Prostate gland (tissue), 2 donors: ENCODE data around the gene SYNPR. TPM values are rescaled to one million over a fixed set of nuclear protein-coding genes. Genes with fewer than 3 reads are reported as not detected.

ENCODE experiments used
- DNase-seq: peaks from one replicate; pipeline ENCODE4 v3.0.0-alpha.2; 2019; ENCODE audit warnings: low spot score
- H3K27ac ChIP-seq, 2 donors: fragments of 200-600 bp; sonication (generic); 2 replicates each; pipeline ENCODE4 v1.5.1; 2017 to 2019
- H3K27me3 ChIP-seq: fragments of 200-600 bp; sonication (generic); replicated peaks from 2 replicates; pipeline ENCODE4 v1.5.1; 2019; ENCODE audit not compliant: insufficient read depth
- H3K36me3 ChIP-seq, 2 donors: fragments of 200-600 bp; sonication (generic); 1 replicate in 1 of 2; 2 replicates in 1 of 2; pipeline versions ENCODE4 v1.5.1 to v1.8.1; 2017 to 2019
- H3K4me1 ChIP-seq: fragments of 200-600 bp; sonication (generic); replicated peaks from 2 replicates; pipeline ENCODE4 v1.5.1; 2019
- H3K4me3 ChIP-seq, 2 donors: fragments of 200-600 bp; sonication (generic); 2 replicates each; pipeline ENCODE4 v1.5.1; 2017 to 2019
- H3K9me3 ChIP-seq: fragments of 200-600 bp; sonication (generic); 2 replicates; pipeline ENCODE4 v1.5.1; 2017
- POLR2A ChIP-seq: fragments of 450-650 bp; IDR thresholded peaks from one replicate; pipeline ENCODE4 v1.6.1; 2016; ENCODE audit warnings: antibody characterized with exemption, mild to moderate bottlenecking
- POLR2AphosphoS5 ChIP-seq: sonication (generic); formaldehyde crosslinking; IDR thresholded peaks from one replicate; pipeline ENCODE4 v1.6.1; 2017; ENCODE audit warnings: antibody characterized with exemption
- WGBS: methylation state at CpG from one replicate; pipeline ENCODE4 v1.1.5; 2018; 5-methylcytosine and 5-hydroxymethylcytosine counted together
- intact Hi-C: fragments of 100-400 bp; cut with DNase I; formaldehyde crosslinking; loops from one replicate; pipeline ENCODE4 v1.14.2; 2022
- total RNA-seq, 2 donors: library from RNA; depleted of rRNA; stranded (reverse); fragments of >200 nt; gene quantifications; one replicate each; pipeline ENCODE4 v1.1.0, GENCODE V29; 2016
- TF ChIP-seq, protein P1 (sequence below), 4 experiments: fragments of 200-600 bp in 2 of 4; fragments of 450-650 bp in 2 of 4; sonication (generic) in 2 of 4; IDR thresholded peaks; 1 replicate in 3 of 4; 2 replicates in 1 of 4; pipeline ENCODE4 v1.5.1; 2016 to 2019; ENCODE audit warnings: antibody characterized with exemption in 4 of 4, mild to moderate bottlenecking in 2 of 4, moderate library complexity in 2 of 4

The SYNPR gene
- total RNA-seq, 2 donors from 2014 or later = not detected

DNA sequence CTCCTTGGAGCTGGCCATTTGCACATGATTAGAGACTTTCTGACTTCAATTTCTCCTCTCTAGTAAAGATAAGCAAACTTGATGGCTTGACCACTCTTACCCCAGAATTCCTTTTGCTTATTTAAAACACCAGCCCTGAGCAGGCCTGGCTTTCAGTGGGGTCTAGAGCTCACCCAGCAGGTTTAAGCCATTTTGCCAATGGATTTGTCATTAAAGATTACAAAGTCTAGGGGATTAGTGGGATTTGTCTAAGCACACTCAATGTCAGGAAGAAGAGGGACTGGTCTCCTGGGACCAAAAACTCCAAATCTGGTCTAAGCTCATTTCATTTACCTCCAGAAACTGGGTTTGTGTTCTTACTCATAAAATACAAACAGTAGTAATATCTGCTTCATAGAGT lies 317.1 kb downstream of the SYNPR start:
- no peak overlapping the region for H3K4me3 ChIP-seq
- TF ChIP-seq POLR2AphosphoS5 (no peak), POLR2A (no peak)
- TF ChIP-seq, protein P1, sequence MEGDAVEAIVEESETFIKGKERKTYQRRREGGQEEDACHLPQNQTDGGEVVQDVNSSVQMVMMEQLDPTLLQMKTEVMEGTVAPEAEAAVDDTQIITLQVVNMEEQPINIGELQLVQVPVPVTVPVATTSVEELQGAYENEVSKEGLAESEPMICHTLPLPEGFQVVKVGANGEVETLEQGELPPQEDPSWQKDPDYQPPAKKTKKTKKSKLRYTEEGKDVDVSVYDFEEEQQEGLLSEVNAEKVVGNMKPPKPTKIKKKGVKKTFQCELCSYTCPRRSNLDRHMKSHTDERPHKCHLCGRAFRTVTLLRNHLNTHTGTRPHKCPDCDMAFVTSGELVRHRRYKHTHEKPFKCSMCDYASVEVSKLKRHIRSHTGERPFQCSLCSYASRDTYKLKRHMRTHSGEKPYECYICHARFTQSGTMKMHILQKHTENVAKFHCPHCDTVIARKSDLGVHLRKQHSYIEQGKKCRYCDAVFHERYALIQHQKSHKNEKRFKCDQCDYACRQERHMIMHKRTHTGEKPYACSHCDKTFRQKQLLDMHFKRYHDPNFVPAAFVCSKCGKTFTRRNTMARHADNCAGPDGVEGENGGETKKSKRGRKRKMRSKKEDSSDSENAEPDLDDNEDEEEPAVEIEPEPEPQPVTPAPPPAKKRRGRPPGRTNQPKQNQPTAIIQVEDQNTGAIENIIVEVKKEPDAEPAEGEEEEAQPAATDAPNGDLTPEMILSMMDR (IDR thresholded peaks at IDR 0.05) = no peak
- H3K27ac ChIP-seq = no peak overlapping the region
- H3K27me3 ChIP-seq = no peaks in the 10 kb centered on the region
- H3K9me3 ChIP-seq = no peaks in the 10 kb centered on the region
- no peaks in the 10 kb centered on the region for H3K36me3 ChIP-seq
- intact Hi-C loops = no loop called here
- no peaks in the 10 kb centered on the region for H3K4me1 ChIP-seq
- no peak for DNase-seq

DNA sequence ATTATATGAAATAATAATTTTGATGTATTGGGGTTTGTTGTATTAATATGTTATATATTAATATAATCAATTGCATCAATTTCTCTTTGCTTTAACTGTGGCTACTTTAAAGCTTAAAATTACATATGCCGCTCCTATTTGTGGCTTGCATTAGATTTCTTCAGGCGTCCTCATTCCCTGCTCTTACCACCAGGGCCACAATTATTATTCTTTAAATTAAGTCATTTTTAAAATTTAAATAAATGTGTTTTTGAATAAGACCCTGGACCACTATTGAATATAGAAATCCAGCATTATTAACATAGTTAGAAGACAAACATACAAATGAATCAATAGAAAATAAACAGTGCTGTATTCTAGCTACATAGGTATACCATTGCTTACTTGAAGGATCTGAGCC lies 318.9 kb downstream of the SYNPR start:
- Histone ChIP-seq H3K27me3 (no peaks in the 10 kb centered on the region), H3K9me3 (no peaks in the 10 kb centered on the region), H3K4me1 (no peaks in the 10 kb centered on the region), H3K27ac (no peak overlapping the region), H3K4me3 (no peak overlapping the region), H3K36me3 (no peaks in the 10 kb centered on the region)
- DNase-seq = no peak
- intact Hi-C loops = no loop called here
- 94% methylated on average over 2 of the region's 2 CpGs for WGBS
- TF ChIP-seq, protein P1 (IDR thresholded peaks at IDR 0.05) = no peak
- TF ChIP-seq POLR2AphosphoS5 = no peak
- TF ChIP-seq POLR2A = no peak

DNA sequence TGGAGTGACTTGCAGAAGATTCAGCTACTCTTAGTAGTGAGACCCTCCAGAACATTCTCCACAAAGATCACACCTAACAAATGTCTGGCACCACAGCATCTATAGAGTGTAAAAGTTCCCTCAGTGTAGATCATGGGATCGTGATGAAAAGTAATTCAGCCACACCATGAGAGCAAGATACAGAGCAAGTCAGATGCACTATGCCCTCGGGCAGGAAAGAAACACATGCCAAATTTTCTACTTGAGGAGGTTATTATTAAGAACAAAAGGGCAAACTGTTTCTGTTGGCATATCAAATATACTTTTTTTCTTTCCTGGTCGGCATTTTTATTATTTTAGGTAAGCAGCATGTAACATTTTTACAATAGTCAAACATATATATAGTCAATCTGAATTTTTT lies 329.6 kb downstream of the SYNPR start:
- intact Hi-C loops = no loop called here
- no peaks in the 10 kb centered on the region for H3K27me3 ChIP-seq
- DNase-seq = no peak
- TF ChIP-seq POLR2AphosphoS5 (no peak), POLR2A (no peak)
- no peaks in the 10 kb centered on the region for H3K4me1 ChIP-seq
- H3K36me3 ChIP-seq = no peaks in the 10 kb centered on the region
- H3K27ac ChIP-seq = no peak overlapping the region
- 40% methylated on average over 3 of the region's 3 CpGs for WGBS
- H3K9me3 ChIP-seq = no peaks in the 10 kb centered on the region
- no peak overlapping the region for H3K4me3 ChIP-seq

DNA sequence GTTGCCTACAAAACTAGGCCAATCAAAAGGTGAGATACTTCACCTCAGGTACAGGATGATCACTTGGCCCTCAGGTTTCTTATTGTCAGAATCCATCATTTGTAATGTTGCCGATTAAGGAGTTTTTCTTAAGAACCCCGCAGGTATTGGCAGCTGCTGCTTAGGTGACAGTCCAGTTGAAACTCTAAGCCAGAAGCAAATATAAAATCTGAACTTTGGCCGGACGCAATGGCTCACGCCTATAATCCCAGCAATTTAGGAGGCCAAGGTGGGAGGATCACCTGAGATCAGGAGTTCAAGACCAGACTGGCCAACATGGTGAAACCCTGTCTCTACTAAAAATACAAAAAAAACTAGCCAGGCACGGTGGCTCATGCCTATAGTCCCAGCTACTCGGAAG lies 331.3 kb downstream of the SYNPR start:
- H3K27me3 ChIP-seq = no peaks in the 10 kb centered on the region
- TF ChIP-seq POLR2AphosphoS5 (no peak), POLR2A (no peak)
- TF ChIP-seq, protein P1 (IDR thresholded peaks at IDR 0.05) = no peak
- intact Hi-C loops = no loop called here
- H3K27ac ChIP-seq = no peak overlapping the region
- 87% methylated on average over 7 of the region's 7 CpGs for WGBS
- H3K4me1 ChIP-seq = no peaks in the 10 kb centered on the region
- DNase-seq = no peak
- no peak overlapping the region for H3K4me3 ChIP-seq
- H3K9me3 ChIP-seq = no peaks in the 10 kb centered on the region
- H3K36me3 ChIP-seq = no peaks in the 10 kb centered on the region

DNA sequence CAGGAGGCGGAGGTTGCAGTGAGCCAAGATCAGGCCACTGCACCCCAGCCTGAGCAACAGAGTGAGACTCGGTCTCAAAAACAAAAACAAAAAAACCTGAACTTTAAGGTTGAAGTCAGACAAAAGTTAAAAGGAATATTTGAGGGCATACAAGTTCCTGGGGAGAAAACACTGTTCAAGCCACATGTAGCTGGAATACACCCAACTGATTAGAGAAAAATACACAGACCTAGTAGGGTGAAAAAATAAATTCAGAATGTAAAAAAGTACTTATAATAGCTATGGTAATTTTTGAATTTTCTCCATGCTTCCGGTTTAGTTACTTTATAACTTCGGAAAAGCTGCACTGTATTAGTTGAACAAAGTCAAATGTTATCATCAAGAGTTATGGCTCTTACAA lies 331.7 kb downstream of the SYNPR start:
- intact Hi-C loops = no loop called here
- WGBS = 89% methylated on average over 4 of the region's 4 CpGs
- TF ChIP-seq POLR2A (no peak), POLR2AphosphoS5 (no peak)
- TF ChIP-seq, protein P1 (IDR thresholded peaks at IDR 0.05) = no peak

More for the DNA sequence above, 331.7 kb downstream of the SYNPR start:
- H3K27me3 ChIP-seq = no peaks in the 10 kb centered on the region
- DNase-seq = no peak
- H3K27ac ChIP-seq = no peak overlapping the region
- H3K9me3 ChIP-seq = no peaks in the 10 kb centered on the region
- H3K4me1 ChIP-seq = no peaks in the 10 kb centered on the region
- no peak overlapping the region for H3K4me3 ChIP-seq
- no peaks in the 10 kb centered on the region for H3K36me3 ChIP-seq
